PC-3 (cell line): ENCODE data around the gene LAMA5.

Experiments
- CTCF ChIP-seq: fragments of 300-600 bp; sonication (generic); conservative IDR thresholded peaks from 2 replicates; pipeline ENCODE4 v1.5.1; 2017; ENCODE audit warnings: antibody characterized with exemption, low read depth, mild to moderate bottlenecking, low read length
- EZH2 ChIP-seq: fragments of 300-600 bp; sonication (generic); IDR thresholded peaks from one replicate; pipeline ENCODE4 v1.6.1; 2017; ENCODE audit warnings: antibody characterized with exemption, mild to moderate bottlenecking, low read length; ENCODE audit not compliant: unreplicated experiment

- no peak for TF ChIP-seq EZH2
- no peak for TF ChIP-seq CTCF
Measured at GRCh38 chr20:62378215-62378614, 11.1 kb upstream of the LAMA5 start.
